ENCODE measurements around the gene GIT1.

Gene GIT1

GRCh38 chr17:29557739-29558116 is 31.7 kb downstream of the GIT1 start:
- peaks cover 4% of the 10 kb centered on the region for H3K36me3 ChIP-seq (ENCODE audit: insufficient read depth, low read length)
- no peak overlapping the region for H2AFZ ChIP-seq (ENCODE audit: low read depth, low read length)
- H3K9me3 ChIP-seq (ENCODE audit: low read length), result no peaks in the 10 kb centered on the region
- no peaks in the 10 kb centered on the region for H3K4me1 ChIP-seq (ENCODE audit: insufficient read depth, low read length)
- H3K4me3 ChIP-seq (ENCODE audit: low read length), result no peak overlapping the region
- no peaks in the 10 kb centered on the region for H3K27me3 ChIP-seq (ENCODE audit: insufficient read depth, low read length)

DNA sequence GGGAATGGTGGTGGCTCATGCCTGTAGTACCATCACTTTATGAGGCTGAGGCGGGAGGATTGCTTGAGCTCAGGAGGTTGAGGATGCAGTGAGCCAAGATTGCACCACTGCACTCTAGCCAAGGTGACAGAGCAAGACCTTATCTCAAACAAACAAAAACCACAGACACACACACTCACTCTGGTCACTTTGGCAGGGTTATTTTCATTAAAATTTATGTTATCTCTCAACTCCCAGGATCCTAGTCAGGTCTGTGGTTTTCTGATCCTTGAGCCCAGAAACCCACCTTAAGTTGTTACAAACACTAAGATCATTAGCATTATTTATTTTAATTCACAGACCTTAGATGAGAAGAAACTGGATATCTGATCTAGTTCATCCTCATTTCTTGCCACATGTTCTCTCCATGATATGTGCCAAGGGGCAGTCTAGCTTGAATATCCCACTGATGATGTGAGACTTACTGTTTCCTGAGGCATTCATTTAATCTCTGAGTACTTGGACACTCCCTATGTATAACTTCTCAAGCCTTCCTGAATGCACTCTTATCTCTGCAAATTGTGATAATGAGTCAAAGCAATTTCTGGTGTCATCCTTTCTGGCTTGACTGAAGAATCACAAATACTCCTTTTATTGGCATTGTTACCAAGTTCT is 32.2 kb downstream of the GIT1 start:
- H3K27me3 ChIP-seq (ENCODE audit: insufficient read depth, low read length), result no peaks in the 10 kb centered on the region
- no peaks in the 10 kb centered on the region for H3K9me3 ChIP-seq (ENCODE audit: low read length)
- H3K4me3 ChIP-seq (ENCODE audit: low read length), result no peak overlapping the region
- no peak overlapping the region for H2AFZ ChIP-seq (ENCODE audit: low read depth, low read length)
- H3K4me1 ChIP-seq (ENCODE audit: insufficient read depth, low read length), result no peaks in the 10 kb centered on the region
- H3K36me3 ChIP-seq (ENCODE audit: insufficient read depth, low read length), result peaks cover 4% of the 10 kb centered on the region

GRCh38 chr17:29555840-29556239 is 33.6 kb downstream of the GIT1 start:
- Histone ChIP-seq H3K36me3 (ENCODE audit: insufficient read depth, low read length) (peaks cover 3% of the 10 kb centered on the region), H3K9me3 (ENCODE audit: low read length) (peaks cover 3% of the 10 kb centered on the region), H3K4me3 (ENCODE audit: low read length) (no peak overlapping the region), H2AFZ (ENCODE audit: low read depth, low read length) (no peak overlapping the region), H3K4me1 (ENCODE audit: insufficient read depth, low read length) (no peaks in the 10 kb centered on the region), H3K27me3 (ENCODE audit: insufficient read depth, low read length) (no peaks in the 10 kb centered on the region)

GRCh38 chr17:29549177-29549923 is 40.1 kb downstream of the GIT1 start:
- peaks cover 20% of the 10 kb centered on the region for H3K36me3 ChIP-seq (ENCODE audit: insufficient read depth, low read length)
- no peaks in the 10 kb centered on the region for H3K27me3 ChIP-seq (ENCODE audit: insufficient read depth, low read length)
- peaks cover 17% of the 10 kb centered on the region for H3K4me1 ChIP-seq (ENCODE audit: insufficient read depth, low read length)
- H3K4me3 ChIP-seq (ENCODE audit: low read length), result no peak overlapping the region
- no peak overlapping the region for H2AFZ ChIP-seq (ENCODE audit: low read depth, low read length)
- peaks cover 3% of the 10 kb centered on the region for H3K9me3 ChIP-seq (ENCODE audit: low read length)

GRCh38 chr17:29546830-29547229 is 42.6 kb downstream of the GIT1 start:
- H3K36me3 ChIP-seq (ENCODE audit: insufficient read depth, low read length), result peaks cover 42% of the 10 kb centered on the region
- peaks cover 3% of the 10 kb centered on the region for H3K9me3 ChIP-seq (ENCODE audit: low read length)

DNA sequence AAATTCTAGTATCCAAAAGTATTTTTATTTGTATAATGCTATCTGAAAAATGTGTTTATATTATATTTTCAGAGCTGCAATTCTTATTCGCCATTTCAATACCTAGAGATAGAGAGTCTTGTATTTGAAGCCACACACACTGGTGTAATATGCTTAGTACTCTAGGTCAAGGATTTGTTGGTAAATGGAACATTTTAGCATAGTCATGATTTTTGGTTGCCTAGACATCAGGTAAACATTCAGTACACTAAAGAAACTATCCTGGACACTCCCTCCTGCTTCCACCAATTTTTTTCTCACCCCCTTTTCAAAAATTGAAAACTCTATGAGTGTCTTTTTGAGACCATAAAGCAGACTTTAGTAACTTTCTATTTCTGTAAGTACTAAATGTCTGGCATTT is 43.4 kb downstream of the GIT1 start:
- H3K9me3 ChIP-seq (ENCODE audit: low read length), result no peaks in the 10 kb centered on the region
- no peak overlapping the region for H2AFZ ChIP-seq (ENCODE audit: low read depth, low read length)
- no peaks in the 10 kb centered on the region for H3K27me3 ChIP-seq (ENCODE audit: insufficient read depth, low read length)
- H3K4me3 ChIP-seq (ENCODE audit: low read length), result no peak overlapping the region
- H3K4me1 ChIP-seq (ENCODE audit: insufficient read depth, low read length), result peaks cover 17% of the 10 kb centered on the region
- H3K36me3 ChIP-seq (ENCODE audit: insufficient read depth, low read length), result peaks cover 46% of the 10 kb centered on the region

More at GRCh38 chr17:29546830-29547229, 42.6 kb downstream of the GIT1 start:
- Histone ChIP-seq H2AFZ (ENCODE audit: low read depth, low read length) (no peak overlapping the region), H3K4me3 (ENCODE audit: low read length) (no peak overlapping the region), H3K27me3 (ENCODE audit: insufficient read depth, low read length) (no peaks in the 10 kb centered on the region), H3K4me1 (ENCODE audit: insufficient read depth, low read length) (peaks cover 17% of the 10 kb centered on the region)

GRCh38 chr17:29544066-29544465 is 45.4 kb downstream of the GIT1 start:
- Histone ChIP-seq H3K36me3 (ENCODE audit: insufficient read depth, low read length) (peaks cover 47% of the 10 kb centered on the region), H3K4me1 (ENCODE audit: insufficient read depth, low read length) (peaks cover 13% of the 10 kb centered on the region), H2AFZ (ENCODE audit: low read depth, low read length) (no peak overlapping the region), H3K4me3 (ENCODE audit: low read length) (no peak overlapping the region), H3K9me3 (ENCODE audit: low read length) (no peaks in the 10 kb centered on the region), H3K27me3 (ENCODE audit: insufficient read depth, low read length) (no peaks in the 10 kb centered on the region)

DNA sequence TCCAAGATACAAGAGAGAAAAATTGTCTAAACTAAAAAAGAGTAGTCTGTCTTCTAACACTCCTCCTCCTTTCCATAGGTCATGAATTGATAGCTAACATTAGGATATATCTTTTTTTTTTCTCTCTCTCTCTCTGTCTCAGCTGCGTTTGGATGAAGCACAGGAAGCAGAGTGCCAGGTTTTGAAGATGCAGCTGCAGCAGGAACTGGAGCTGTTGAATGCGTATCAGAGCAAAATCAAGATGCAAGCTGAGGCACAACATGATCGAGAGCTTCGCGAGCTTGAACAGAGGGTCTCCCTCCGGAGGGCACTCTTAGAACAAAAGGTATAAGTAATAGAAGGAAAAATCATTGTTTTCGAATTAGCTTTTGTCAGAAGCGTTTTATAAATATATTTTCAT is 55.5 kb downstream of the GIT1 start:
- Histone ChIP-seq H3K4me3 (ENCODE audit: low read length) (no peak overlapping the region), H3K36me3 (ENCODE audit: insufficient read depth, low read length) (peaks cover 62% of the 10 kb centered on the region), H3K27me3 (ENCODE audit: insufficient read depth, low read length) (no peaks in the 10 kb centered on the region), H2AFZ (ENCODE audit: low read depth, low read length) (no peak overlapping the region), H3K9me3 (ENCODE audit: low read length) (no peaks in the 10 kb centered on the region), H3K4me1 (ENCODE audit: insufficient read depth, low read length) (no peaks in the 10 kb centered on the region)

GRCh38 chr17:29526322-29526721 is 63.1 kb downstream of the GIT1 start:
- no peaks in the 10 kb centered on the region for H3K4me1 ChIP-seq (ENCODE audit: insufficient read depth, low read length)
- H2AFZ ChIP-seq (ENCODE audit: low read depth, low read length), result no peak overlapping the region
- no peak overlapping the region for H3K4me3 ChIP-seq (ENCODE audit: low read length)
- no peaks in the 10 kb centered on the region for H3K27me3 ChIP-seq (ENCODE audit: insufficient read depth, low read length)
- peaks cover 75% of the 10 kb centered on the region for H3K36me3 ChIP-seq (ENCODE audit: insufficient read depth, low read length)
- no peaks in the 10 kb centered on the region for H3K9me3 ChIP-seq (ENCODE audit: low read length)

DNA sequence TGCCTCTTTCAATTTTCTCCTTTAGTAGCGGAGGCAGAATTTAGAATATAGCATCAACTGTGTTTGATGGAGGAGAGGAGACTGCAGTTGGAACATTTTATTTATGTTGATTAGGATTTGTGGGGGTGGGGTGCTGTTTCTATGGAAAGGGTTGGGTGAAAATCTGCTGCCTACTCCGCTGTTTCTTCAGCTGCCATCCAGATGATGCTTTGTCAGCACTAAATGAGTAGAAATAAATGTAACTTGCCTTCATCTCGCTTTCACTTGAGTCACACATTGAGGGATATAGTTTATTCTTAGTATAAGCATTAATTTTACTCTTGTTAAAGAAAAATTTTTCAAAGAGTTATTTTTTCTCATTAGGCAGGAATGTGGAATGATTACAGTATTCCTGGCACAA is 64.8 kb downstream of the GIT1 start:
- Histone ChIP-seq H3K36me3 (ENCODE audit: insufficient read depth, low read length) (peaks cover 78% of the 10 kb centered on the region), H3K4me3 (ENCODE audit: low read length) (no peak overlapping the region), H3K27me3 (ENCODE audit: insufficient read depth, low read length) (no peaks in the 10 kb centered on the region), H2AFZ (ENCODE audit: low read depth, low read length) (no peak overlapping the region), H3K4me1 (ENCODE audit: insufficient read depth, low read length) (no peaks in the 10 kb centered on the region), H3K9me3 (ENCODE audit: low read length) (no peaks in the 10 kb centered on the region)

All from neuron (in vitro differentiated cells).